HG03196 (cell line): ENCODE results near the gene SFT2D3.

Experiments used
- ATAC-seq: cut with Tn5 transposase; IDR thresholded peaks from one replicate; pipeline ENCODE4 v1.9.1; 2021; ENCODE audit not compliant: unreplicated experiment

Gene SFT2D3

GRCh38 chr2:127701193-127701650 is at the start of gene SFT2D3:
Gene SFT2D3, plus strand, starts transcription at chr2:127701497. Its CDS starts 32 bp downstream, at chr2:127701529.
- ATAC-seq = peak; percentile 67

- no peak for ATAC-seq
Measured at GRCh38 chr2:127651971-127652550, 49.2 kb upstream of the SFT2D3 start.

- ATAC-seq = no peak
Measured at GRCh38 chr2:127652786-127653357, 48.4 kb upstream of the SFT2D3 start.

GRCh38 chr2:127653421-127654083 is 47.7 kb upstream of the SFT2D3 start:
- no peak for ATAC-seq

GRCh38 chr2:127654084-127654837 is 47.0 kb upstream of the SFT2D3 start:
- ATAC-seq = no peak

- ATAC-seq = no peak
Measured at GRCh38 chr2:127654838-127655175, 46.5 kb upstream of the SFT2D3 start.

GRCh38 chr2:127655209-127656073 is 45.9 kb upstream of the SFT2D3 start:
- ATAC-seq = no peak

GRCh38 chr2:127656569-127657231 is 44.6 kb upstream of the SFT2D3 start:
- no peak for ATAC-seq

GRCh38 chr2:127657232-127657595 is 44.1 kb upstream of the SFT2D3 start:
- no peak for ATAC-seq

GRCh38 chr2:127658146-127658545 is 43.2 kb upstream of the SFT2D3 start:
- no peak for ATAC-seq

GRCh38 chr2:127658641-127659407 is 42.5 kb upstream of the SFT2D3 start:
- no peak for ATAC-seq

- ATAC-seq = no peak
Measured at GRCh38 chr2:127659408-127660290, 41.6 kb upstream of the SFT2D3 start.

- ATAC-seq = no peak
Measured at GRCh38 chr2:127660291-127660578, 41.1 kb upstream of the SFT2D3 start.

GRCh38 chr2:127661072-127661649 is 40.1 kb upstream of the SFT2D3 start:
- no peak for ATAC-seq

GRCh38 chr2:127661949-127662510 is 39.3 kb upstream of the SFT2D3 start:
- ATAC-seq = no peak

GRCh38 chr2:127662937-127663565 is 38.2 kb upstream of the SFT2D3 start:
- no peak for ATAC-seq

- no peak for ATAC-seq
Measured at GRCh38 chr2:127663566-127664064, 37.7 kb upstream of the SFT2D3 start.
